Activated CD8-positive, alpha-beta T cell treated with anti-CD3 and anti-CD28 coated beads for 36 hours (primary cell): Measurements from ENCODE around the gene EZR. TPM values are rescaled to one million over a fixed set of nuclear protein-coding genes. Genes with fewer than 3 reads are reported as not detected.

Experiments
- ATAC-seq: fragments of 200-7000 bp; cut with Tn5 transposase; one replicate; pipeline ENCODE4 v1.10.0; 2021; ENCODE audit warnings: mild to moderate bottlenecking, moderate library complexity
- CTCF ChIA-PET: fragments of 350-600 bp; sonication (Branson Sonifier 250); formaldehyde crosslinking; loops from one replicate; lab custom pipeline; 2021; ENCODE audit warnings: antibody characterized with exemption; lab: Charles Lee
- POLR2A ChIA-PET: fragments of 350-600 bp; sonication (Branson Sonifier 250); formaldehyde crosslinking; loops from one replicate; lab custom pipeline; 2021; ENCODE audit warnings: antibody characterized with exemption; lab: Charles Lee
- DNase-seq: peaks from one replicate; pipeline ENCODE4 v3.0.0-alpha.2; 2020
- H3K27ac Mint-ChIP-seq: one replicate; pipeline ENCODE4 v1.8.0; 2021; ENCODE audit warnings: mild to moderate bottlenecking, mixed read lengths
- H3K27me3 Mint-ChIP-seq: one replicate; pipeline ENCODE4 v1.8.0; 2021; ENCODE audit warnings: mixed read lengths
- H3K36me3 Mint-ChIP-seq: one replicate; pipeline ENCODE4 v1.8.0; 2021; ENCODE audit warnings: low read depth, mixed read lengths
- H3K4me1 Mint-ChIP-seq: one replicate; pipeline ENCODE4 v1.8.0; 2021; ENCODE audit warnings: low read depth, mixed read lengths
- H3K4me3 Mint-ChIP-seq: one replicate; pipeline ENCODE4 v1.8.0; 2021; ENCODE audit warnings: mild to moderate bottlenecking, moderate library complexity, mixed read lengths
- H3K9me3 Mint-ChIP-seq: one replicate; pipeline ENCODE4 v1.8.0; 2021; ENCODE audit warnings: mixed read lengths
- intact Hi-C: fragments of 100-400 bp; cut with micrococcal nuclease; formaldehyde crosslinking; loops from one replicate; pipeline ENCODE4 v1.10.0; 2022
- total RNA-seq, 2 experiments: library from RNA; stranded (reverse); gene quantifications; one replicate each; pipeline ENCODE4 v1.2.3, GENCODE V29; 2021
- TF ChIP-seq, protein P1 (sequence below): fragments of 200-600 bp; IDR thresholded peaks from one replicate; pipeline ENCODE4 v1.8.0; 2022; ENCODE audit warnings: antibody characterized with exemption, mild to moderate bottlenecking

The EZR gene
- total RNA-seq, 2 experiments from 2014 or later = 199 to 206 TPM

DNA sequence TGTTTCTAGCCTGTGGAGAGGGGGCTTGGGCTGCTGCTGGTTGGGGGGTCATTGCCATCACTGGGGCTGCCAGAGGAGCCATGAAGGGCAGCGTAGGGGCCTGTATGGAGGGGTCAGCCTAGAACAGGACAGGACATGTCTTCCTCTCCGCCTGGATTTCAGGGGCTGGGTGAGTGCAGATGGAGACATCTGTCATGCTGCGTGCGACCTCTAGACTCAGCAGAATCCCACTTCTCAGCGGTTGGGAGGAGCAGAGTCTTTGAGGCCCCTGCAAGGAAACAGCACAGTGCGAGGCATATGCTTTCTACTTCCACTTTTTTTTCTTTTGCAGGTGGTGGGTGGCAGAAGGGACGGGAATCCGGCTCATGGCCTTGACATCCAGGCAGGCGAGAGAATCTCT is 67.9 kb downstream of the EZR start:
- H3K9me3 Mint-ChIP-seq = no peaks in the 10 kb centered on the region
- H3K4me1 Mint-ChIP-seq = no peaks in the 10 kb centered on the region
- POLR2A ChIA-PET = no interaction called here
- CTCF ChIA-PET = interaction anchor here (1.7 kb wide), 1 partner anchor 60 kb away, joined by 4 read pairs; no protein-coding TSS in a partner anchor
- H3K27ac Mint-ChIP-seq = no peak overlapping the region
- ATAC-seq (no peak), DNase-seq (no peak)
- H3K27me3 Mint-ChIP-seq = no peaks in the 10 kb centered on the region
- intact Hi-C loops = no loop called here
- H3K36me3 Mint-ChIP-seq = peaks cover 39% of the 10 kb centered on the region
- no peak overlapping the region for H3K4me3 Mint-ChIP-seq
- TF ChIP-seq, protein P1, sequence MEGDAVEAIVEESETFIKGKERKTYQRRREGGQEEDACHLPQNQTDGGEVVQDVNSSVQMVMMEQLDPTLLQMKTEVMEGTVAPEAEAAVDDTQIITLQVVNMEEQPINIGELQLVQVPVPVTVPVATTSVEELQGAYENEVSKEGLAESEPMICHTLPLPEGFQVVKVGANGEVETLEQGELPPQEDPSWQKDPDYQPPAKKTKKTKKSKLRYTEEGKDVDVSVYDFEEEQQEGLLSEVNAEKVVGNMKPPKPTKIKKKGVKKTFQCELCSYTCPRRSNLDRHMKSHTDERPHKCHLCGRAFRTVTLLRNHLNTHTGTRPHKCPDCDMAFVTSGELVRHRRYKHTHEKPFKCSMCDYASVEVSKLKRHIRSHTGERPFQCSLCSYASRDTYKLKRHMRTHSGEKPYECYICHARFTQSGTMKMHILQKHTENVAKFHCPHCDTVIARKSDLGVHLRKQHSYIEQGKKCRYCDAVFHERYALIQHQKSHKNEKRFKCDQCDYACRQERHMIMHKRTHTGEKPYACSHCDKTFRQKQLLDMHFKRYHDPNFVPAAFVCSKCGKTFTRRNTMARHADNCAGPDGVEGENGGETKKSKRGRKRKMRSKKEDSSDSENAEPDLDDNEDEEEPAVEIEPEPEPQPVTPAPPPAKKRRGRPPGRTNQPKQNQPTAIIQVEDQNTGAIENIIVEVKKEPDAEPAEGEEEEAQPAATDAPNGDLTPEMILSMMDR = no peak

DNA sequence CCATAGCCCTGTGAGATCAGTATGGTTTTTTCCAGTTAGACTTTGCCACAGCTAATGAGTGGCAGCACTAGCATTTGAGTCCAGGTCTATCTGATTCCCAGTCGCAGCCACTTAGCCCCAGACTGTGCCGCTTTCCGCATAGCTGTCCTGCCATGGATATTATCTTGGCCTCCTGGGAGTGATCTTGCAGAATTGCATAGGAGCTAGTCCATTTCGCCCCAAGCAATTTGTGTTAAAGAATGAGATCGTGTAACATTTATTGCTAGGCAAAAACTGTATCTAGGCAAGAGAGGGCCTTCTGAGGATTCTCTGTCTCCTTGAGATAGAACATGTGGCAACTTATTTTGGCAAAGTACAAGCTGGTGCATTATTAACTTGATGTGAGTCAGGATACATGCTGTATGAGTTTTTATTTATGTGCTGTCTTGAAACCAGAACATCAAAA is 74.2 kb downstream of the EZR start:
- H3K4me1 Mint-ChIP-seq = no peaks in the 10 kb centered on the region
- peaks cover 54% of the 10 kb centered on the region for H3K36me3 Mint-ChIP-seq
- H3K4me3 Mint-ChIP-seq = no peak overlapping the region
- H3K9me3 Mint-ChIP-seq = no peaks in the 10 kb centered on the region
- CTCF ChIA-PET = no interaction called here
- ATAC-seq = no peak
- no peak overlapping the region for H3K27ac Mint-ChIP-seq
- intact Hi-C loops = no loop called here
- POLR2A ChIA-PET = no interaction called here
- H3K27me3 Mint-ChIP-seq = no peaks in the 10 kb centered on the region
- TF ChIP-seq, protein P1 = no peak
- DNase-seq = no peak

DNA sequence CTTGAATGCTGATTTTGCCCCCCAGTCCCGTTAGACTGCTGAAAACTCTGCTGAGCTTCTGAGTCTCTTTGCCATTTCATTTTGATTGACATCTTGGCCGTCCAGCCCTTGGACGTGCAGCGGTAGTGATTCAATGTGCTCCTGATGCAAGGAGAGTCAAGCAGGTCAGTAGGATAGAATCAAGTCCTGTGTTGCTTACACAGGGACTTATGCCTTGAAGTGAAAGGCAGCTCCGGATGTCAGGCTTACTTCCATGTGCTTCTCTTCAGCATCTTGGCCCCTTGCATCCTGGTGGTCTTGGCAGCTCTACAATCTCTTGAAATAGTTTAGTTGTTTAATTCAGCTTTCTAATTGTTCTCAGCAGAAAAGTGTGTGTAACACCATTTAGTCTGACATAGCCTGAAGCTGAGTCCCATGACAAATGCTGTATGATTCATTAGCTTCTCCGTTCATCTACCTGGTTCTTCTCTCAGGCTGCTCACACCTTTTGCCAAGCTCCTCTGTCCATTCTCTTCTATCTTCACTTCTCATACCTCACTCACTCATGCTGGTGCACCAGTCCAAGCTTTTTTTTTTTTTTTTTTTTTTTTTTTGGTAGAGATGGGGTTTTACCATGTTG is 76.0 kb downstream of the EZR start:
- POLR2A ChIA-PET = interaction anchor here (0.7 to 1.1 kb wide), 3 partner anchors 9 to 20 kb away, joined by 3 read pairs; no protein-coding TSS in a partner anchor
- Mint-ChIP-seq H3K27ac (no peak overlapping the region), H3K4me3 (no peak overlapping the region), H3K36me3 (peaks cover 60% of the 10 kb centered on the region), H3K27me3 (no peaks in the 10 kb centered on the region), H3K9me3 (peaks cover 11% of the 10 kb centered on the region), H3K4me1 (no peaks in the 10 kb centered on the region)
- DNase-seq (no peak), ATAC-seq (no peak)
- CTCF ChIA-PET = interaction anchor here (0.9 to 1.6 kb wide), 2 partner anchors 26 to 230 kb away, joined by 3 to 5 read pairs; no protein-coding TSS in a partner anchor
- intact Hi-C loops = no loop called here
- TF ChIP-seq, protein P1 = no peak

DNA sequence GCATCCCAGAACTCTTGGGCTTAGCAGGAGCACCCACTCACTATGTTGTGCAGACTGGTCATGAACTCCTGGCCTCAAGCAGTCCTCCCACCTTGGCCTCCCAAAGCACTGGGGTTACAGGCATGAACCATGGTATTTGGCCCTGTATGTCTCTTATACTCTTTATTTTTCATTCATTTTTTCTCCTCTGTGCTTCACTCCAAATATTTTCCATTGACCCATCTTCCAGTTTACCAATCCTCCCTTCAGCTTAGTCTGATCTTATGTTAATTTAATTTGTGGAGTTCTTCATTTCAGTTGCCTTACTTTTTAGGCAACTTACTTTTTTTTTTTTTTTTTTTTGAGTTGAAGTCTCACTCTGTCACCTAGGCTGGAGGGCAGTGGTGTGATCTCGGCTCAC is 79.5 kb downstream of the EZR start:
- ATAC-seq = no peak
- no peak overlapping the region for H3K27ac Mint-ChIP-seq
- TF ChIP-seq, protein P1 = no peak
- CTCF ChIA-PET = interaction anchor here (1.5 kb wide), 1 partner anchor 233 kb away, joined by 4 read pairs; no protein-coding TSS in a partner anchor
- H3K36me3 Mint-ChIP-seq = peaks cover 71% of the 10 kb centered on the region
- intact Hi-C loops = no loop called here
- DNase-seq = no peak
- POLR2A ChIA-PET = no interaction called here
- no peak overlapping the region for H3K4me3 Mint-ChIP-seq
- H3K9me3 Mint-ChIP-seq = peaks cover 12% of the 10 kb centered on the region
- H3K27me3 Mint-ChIP-seq = no peaks in the 10 kb centered on the region
- peaks cover 2% of the 10 kb centered on the region for H3K4me1 Mint-ChIP-seq
